ENCODE results near the gene KIF5C.

DNA sequence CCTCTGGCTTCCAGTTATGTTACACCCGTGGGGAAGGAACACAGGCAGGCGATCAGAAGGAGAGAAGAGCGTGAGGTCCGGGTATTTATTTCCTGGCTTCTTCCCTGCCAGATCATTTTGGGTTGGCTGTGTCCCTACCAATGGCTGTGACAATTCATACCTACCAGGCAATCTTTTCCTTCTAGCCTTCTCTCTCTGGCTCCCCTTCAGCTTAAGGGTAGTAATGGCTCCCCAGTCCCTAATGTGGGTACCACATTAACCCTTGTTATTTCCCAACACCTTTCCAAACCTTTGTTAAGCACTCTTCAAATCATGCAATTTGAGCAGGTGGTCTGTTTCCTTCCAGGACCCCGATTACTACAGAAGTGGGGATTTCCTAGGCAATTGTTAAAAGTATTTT is 84.7 kb downstream of the KIF5C start:
- TF ChIP-seq, protein P1, sequence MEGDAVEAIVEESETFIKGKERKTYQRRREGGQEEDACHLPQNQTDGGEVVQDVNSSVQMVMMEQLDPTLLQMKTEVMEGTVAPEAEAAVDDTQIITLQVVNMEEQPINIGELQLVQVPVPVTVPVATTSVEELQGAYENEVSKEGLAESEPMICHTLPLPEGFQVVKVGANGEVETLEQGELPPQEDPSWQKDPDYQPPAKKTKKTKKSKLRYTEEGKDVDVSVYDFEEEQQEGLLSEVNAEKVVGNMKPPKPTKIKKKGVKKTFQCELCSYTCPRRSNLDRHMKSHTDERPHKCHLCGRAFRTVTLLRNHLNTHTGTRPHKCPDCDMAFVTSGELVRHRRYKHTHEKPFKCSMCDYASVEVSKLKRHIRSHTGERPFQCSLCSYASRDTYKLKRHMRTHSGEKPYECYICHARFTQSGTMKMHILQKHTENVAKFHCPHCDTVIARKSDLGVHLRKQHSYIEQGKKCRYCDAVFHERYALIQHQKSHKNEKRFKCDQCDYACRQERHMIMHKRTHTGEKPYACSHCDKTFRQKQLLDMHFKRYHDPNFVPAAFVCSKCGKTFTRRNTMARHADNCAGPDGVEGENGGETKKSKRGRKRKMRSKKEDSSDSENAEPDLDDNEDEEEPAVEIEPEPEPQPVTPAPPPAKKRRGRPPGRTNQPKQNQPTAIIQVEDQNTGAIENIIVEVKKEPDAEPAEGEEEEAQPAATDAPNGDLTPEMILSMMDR (IDR thresholded peaks at IDR 0.05): no peak
- TF ChIP-seq POLR2A (IDR thresholded peaks at IDR 0.05): no peak

All from body of pancreas (tissue), 4 donors.